Loucy (cell line): ENCODE results near the gene ARHGAP6.

Source experiments
- EZH2phosphoT487 ChIP-seq: fragments of 200-600 bp; IDR thresholded peaks from 2 replicates; pipeline ENCODE4 v1.6.1; 2018; ENCODE audit warnings: antibody characterized with exemption, mild to moderate bottlenecking, moderate library complexity, borderline replicate concordance
- TF ChIP-seq, protein P1 (sequence below): fragments of 200-600 bp; sonication (generic); conservative IDR thresholded peaks from 2 replicates; pipeline ENCODE4 v1.5.1; 2014; ENCODE audit warnings: mild to moderate bottlenecking, antibody characterized with exemption, low read length

DNA sequence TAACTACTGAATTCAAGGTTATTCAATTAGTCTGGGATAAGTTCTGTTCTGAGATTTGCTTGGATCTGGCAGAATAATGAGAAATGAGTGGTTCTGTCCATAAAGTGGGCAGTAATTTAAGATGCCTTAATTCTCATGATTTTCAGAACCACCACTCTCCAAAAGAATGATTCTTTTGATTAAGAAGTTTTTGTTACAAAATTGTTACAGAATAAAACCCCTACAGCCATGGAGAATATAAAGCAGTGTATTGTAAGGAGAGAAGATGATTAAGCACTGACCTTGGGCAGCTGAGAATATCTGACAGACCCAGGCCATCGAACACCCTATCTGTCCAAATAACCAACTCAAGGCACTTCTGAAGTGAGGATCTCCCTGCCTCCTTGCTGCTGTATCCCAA is 360.1 kb downstream of the ARHGAP6 start:
- TF ChIP-seq, protein P1, sequence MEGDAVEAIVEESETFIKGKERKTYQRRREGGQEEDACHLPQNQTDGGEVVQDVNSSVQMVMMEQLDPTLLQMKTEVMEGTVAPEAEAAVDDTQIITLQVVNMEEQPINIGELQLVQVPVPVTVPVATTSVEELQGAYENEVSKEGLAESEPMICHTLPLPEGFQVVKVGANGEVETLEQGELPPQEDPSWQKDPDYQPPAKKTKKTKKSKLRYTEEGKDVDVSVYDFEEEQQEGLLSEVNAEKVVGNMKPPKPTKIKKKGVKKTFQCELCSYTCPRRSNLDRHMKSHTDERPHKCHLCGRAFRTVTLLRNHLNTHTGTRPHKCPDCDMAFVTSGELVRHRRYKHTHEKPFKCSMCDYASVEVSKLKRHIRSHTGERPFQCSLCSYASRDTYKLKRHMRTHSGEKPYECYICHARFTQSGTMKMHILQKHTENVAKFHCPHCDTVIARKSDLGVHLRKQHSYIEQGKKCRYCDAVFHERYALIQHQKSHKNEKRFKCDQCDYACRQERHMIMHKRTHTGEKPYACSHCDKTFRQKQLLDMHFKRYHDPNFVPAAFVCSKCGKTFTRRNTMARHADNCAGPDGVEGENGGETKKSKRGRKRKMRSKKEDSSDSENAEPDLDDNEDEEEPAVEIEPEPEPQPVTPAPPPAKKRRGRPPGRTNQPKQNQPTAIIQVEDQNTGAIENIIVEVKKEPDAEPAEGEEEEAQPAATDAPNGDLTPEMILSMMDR = no peak
- TF ChIP-seq EZH2phosphoT487 = no peak
